Activated CD8-positive, alpha-beta memory T cell treated with anti-CD3 and anti-CD28 coated beads, Interleukin-2, amount 50 U/mL, for 1 hour (primary cell): ENCODE results near the gene KCNQ5.
"Not testable (repeated sequence)": the region's sequence is repeated elsewhere in the genome, so short reads cannot be mapped to it uniquely, and the experiment has no call there.

Experiments used
- DNase-seq: peaks from one replicate; pipeline ENCODE4 v3.0.0-alpha.2; 2020; ENCODE audit errors: extremely low read depth

Gene KCNQ5

DNA sequence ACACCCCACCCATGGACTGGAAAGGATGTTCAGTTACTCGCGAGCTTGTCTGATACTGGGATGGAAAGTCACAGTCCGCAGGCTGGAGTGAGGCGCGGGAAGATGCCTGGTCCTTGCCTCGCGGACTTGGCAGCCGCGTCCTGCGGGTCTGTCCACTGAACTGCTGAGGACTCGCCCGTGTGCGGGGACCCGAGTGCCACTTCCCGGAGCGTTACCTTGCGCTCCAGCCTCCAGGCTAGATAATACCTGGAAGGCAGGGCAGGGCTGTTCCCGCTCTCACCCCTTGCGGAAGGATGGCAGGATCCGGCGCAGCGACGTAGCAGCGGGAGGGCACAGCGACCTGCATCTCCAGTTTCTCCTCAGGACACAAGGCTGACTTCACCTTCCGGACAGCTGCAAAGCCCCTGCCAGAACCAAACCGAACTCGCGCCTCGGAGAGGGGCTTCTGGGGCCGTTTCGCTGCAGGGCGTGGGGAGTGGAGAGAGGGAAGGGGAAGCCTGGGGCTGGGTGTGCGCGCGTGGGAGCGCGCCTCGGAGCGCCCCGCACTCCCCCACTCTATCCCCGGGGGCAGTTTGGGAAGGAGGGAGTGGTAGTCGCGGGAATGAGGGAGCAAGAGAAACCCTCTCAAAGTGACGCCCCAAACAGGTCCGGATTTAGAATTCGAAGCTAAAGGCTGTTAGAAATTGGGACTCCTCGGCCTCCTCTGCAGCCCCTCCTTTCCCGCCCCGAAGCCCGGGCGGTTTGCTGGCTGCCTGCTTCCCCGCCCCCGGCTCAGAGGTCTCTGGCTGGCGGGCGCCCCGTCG is at the start of gene KCNQ5:
Gene KCNQ5, plus strand, starts transcription at position 774 of the 803 bp plus-strand sequence.
- no peak for DNase-seq

DNA sequence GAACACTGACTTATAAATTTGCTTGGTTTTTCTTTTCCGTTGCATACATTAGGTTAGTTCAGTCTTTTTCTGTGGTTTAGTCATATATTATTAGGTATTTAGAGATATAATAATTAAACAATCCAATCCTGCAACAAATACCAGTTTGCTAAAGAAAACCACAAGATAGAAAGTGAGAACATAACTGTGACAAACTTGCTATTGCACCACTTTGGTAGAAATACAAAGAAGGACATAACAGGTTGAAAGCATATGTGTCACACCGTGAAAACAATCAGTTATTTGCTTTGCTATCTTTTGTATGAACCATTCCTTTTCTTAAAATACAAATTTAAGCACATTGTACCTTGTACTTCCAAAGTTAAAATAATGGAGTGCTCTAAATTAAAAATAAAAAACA is 42.0 kb upstream of the KCNQ5 start:
- DNase-seq: no peak

DNA sequence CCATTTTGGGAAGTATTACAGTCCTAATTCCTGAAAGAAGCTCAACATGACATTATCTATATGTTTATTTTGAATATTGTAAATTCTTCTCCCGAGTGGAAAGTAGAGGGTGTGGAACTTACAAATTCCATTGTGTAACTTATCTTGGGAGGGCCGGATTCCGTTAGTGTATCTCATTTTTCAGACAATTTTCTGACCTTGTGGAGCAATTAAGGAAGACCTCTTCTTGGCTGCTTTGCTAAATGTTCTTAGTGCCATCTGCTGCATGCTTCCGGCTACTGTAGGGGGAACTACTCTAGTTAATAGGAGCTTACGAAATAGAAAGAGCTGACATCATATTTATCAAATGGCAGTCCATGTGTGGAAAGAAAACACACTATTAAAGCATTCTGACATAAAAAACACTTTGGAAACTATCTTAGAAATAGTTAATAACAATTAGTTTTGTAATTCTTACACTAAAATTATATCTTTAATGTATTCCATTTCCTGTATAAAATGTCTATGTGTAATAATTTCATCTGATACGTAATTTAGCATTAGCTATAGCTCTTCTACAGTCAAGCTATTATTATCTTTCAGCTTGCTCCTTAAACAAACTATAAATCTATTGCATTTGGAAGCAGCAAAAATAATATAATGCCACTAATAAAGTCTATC is 41.5 kb upstream of the KCNQ5 start:
- DNase-seq: no peak

DNA sequence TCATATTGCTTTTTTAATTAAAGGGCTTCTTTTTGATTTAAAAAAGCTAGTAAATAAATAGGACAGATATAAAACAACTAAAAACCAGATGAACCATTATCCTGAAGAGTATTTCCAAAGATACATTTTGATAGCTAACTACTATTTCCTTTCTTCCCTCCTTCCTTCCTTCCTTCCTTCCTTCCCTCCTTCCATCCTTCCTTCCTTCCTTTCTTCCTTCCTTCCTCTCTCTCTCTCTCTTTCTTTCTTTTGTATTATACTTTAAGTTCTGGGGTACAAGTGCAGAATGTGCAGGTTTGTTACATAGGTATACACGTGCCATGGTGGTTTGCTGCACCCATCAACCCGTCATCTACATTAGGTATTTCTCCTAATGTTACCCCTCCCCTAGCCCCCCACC is 40.9 kb upstream of the KCNQ5 start:
- DNase-seq: not testable (repeated sequence)

DNA sequence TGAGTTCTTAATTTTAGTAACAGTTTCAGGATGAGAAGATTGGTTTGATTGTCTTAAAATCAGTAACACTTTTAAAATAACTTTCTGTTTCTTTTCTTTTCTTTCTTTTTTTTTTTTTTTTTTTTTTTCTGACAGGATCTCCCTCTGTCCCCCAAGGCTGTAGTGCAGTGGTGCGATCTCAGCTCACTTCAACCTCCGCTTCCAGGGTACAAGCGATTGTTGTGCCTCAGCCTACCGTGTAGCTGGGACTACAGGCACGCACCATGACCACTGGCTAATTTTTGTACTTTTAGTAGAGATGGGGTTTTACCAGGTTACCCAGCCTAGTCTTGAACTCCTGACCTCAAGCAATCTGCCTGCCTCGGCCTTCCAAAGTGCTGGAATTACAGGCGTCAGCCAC is 33.7 kb upstream of the KCNQ5 start:
- no peak for DNase-seq

DNA sequence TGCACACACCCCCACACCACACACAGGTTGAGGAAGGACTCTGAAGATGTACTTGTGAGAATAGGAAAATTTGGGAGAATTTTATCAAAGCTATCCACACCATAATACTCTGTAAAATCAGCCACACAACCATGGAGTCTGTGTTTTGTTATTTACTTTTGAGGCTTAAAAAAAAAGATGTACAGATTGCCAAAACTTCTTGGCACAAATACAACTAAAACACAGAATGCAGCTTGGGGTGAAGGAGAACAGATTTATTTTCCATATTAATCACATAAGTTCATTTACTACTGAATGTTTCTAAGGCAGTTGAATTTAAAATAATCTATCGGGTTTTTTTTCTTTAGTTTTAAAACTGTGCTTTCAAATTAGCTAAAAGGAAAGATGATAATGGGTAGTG is 32.8 kb upstream of the KCNQ5 start:
- no peak for DNase-seq

DNA sequence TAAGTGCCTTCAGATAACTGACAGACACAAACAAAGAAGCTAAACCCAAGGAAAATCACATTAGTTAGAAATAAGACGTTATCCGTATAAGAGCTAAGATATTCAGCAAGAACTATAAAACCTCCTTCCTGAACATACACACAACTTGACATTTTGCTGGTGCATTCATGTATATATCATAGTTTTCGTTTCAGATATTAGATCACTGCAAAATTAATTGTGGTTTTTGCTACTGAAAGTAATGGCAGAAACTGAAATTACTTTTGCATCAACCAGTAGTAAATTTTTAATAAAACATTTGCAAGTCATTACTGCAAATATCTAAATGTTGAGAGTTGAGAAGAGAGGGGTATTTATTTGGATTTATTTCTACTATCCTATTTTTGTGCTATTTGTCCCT is 26.1 kb upstream of the KCNQ5 start:
- no peak for DNase-seq

DNA sequence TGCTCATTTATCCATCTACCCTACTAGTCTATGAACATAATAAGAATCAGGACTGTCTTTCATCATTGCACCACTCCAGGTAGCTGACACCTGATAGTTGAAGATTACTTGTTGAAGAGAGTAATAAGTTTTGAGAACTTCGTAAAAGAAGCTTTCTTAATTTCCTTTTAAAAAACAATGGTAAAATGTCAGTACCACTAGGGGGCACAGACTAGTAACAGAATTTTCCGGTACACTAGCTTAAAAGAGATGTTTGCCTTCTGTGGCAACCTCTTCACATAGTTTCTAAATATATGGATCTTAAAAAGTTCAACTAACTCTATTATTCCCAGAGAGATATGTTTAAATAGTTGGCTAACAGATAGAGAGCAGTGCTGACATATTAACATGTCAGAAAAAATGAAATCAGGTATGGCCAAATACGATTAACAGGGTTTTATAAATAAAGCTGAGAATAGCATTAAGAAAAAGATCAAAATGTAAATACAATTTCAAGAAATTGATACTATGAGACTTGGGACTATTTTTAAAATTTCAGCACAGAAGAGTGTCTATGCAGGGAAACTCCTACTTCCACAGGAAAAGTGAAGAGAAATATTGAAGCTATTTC is 5.4 kb upstream of the KCNQ5 start:
- DNase-seq: no peak

DNA sequence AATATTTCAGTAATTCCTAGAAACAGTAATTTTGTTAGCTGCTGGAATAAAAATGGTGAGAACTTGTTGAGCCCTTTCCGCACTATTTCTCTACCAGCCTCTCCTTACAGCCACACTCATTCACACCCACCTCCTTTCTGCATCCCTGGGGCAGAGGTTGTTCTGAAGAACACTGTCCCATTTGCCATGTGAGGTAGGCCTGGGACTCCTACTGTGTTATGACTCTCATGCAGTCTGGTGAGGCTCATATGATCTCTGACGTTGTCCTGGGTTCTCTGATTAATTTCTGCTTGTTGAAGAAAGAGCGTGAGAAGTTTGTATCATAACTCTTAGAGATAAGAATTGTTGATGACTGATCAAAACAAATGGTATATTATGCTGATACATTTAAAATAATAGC is 4.1 kb upstream of the KCNQ5 start:
- DNase-seq: no peak

DNA sequence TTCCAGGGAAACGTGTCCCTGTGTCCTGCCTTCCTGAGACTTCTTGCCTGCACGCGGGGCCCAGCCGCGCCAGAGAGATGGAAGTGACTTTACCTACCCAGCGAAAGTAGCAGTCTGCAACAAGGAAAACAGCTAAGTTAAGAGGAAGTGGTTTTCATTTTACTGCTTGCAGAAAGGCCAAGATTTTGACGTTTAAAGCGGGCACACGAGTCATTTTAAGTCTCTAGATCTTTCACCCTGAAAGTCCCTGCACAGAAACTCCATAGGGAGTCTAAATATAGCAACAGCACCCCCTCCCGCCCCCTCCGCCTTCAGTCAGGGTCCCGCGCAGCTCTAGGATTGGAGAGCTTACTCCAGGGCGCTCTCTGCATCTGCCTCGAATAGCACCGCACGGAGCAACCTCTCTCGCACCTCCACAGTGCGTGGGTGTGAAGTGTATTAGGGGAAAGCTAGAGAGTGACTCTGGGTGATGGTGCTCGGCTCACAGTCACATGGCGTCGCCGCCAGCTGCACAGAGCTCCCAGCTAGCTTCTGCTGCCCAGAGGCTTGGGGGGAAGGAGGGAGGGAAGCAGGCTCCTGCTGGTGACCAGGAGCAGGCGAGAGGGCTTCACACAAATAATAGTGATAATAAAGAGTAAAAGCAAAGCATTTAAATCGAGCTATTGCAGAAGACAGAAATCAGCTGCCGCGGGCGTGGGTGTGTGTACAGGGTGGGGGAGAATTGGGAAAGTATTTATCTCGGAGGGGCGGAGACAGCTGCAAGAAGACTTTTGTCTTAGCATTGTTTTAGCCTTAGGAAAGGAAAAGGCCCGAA is 1.8 kb upstream of the KCNQ5 start:
- DNase-seq: peak; percentile 44

DNA sequence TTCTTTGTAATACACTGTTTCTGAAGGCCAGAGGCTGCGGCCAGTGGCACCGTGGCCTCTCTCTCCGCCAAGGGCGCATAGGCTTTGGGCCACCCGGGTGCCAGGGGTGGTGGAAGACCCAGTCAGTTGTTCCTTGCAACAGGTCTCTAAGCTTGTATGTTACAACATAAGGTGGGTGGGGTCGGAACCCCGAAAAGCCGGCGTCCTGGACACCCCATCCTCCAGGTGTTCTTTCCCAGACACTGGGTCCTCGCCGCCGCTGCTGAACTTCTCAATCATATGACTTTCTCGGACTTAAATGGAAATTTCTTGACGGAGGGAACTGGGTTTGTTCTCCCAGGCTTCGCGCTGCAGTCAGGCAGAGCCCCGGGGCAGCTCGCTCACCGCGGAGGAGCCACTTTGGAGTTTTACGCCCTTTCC is 983 bp upstream of the KCNQ5 start:
- no peak for DNase-seq

DNA sequence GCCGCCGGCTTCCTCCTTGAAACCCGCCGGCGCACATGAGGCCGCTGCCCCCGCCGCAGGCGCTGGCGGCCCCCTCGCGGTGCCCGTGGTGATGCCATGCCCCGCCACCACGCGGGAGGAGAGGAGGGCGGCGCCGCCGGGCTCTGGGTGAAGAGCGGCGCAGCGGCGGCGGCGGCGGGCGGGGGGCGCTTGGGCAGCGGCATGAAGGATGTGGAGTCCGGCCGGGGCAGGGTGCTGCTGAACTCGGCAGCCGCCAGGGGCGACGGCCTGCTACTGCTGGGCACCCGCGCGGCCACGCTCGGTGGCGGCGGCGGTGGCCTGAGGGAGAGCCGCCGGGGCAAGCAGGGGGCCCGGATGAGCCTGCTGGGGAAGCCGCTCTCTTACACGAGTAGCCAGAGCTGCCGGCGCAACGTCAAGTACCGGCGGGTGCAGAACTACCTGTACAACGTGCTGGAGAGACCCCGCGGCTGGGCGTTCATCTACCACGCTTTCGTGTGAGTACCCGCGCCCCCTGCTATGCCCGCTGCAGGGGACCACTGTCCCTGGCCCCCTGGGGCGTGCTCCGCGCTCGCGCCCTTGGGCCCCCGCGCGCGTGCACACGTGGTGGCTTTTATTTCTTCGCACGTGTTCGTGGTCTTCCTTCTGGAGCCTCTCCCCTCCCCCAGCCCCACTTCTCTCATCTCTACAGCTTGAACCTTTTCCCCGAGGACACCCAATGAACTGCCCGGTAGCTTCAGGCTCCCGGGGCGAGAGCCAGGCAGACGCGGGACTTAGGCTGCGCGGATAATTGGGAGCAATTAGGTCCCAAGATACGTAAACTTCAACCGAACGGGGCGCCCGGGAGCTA is 453 bp downstream of the KCNQ5 start:
- DNase-seq: no peak

DNA sequence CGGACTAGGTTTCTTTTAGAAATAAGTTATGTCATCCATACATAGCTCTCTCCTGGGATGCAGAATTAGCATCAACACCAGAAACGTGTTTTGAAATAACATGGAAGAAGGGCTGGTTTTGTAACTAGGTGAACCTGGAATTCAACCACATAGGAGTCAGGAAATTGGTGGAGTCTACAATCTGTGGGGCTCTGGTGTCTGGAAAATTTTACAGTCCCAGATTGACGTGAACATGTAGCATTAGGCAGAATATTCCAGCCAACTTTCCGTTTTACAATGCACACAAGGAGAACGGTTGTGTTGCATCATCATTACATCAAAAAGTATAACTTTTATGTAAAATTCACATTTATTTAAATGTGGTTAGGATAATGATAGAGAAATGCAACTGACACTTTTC is 1.9 kb downstream of the KCNQ5 start:
- DNase-seq: no peak

DNA sequence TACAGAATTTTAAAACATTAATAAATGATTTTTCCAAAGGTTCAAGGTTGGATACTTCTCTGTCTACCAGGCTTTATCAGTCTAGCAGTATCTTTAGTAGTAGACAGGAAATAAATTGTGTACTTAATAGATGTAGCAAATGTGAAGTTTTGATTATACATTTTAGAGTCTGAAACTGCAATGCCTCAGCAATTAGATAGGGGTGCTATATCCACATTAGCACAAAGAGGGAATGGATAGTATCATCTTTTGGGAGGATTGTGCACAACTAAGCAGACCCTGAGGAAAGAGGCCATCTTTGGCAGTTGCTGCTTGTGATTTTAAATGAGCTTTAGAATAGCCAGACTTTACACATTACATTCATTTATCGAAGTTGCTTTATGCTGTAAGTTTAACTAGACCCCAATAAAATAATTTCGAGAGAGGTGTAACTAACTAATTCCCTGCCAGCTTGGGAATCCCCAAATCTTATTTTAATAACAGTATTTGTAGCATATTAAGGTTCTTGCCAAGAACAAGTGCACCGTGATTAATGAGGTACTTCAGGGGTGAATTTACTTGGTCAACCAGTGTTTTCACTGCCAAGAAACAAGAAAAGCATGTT is 2.8 kb downstream of the KCNQ5 start:
- no peak for DNase-seq

DNA sequence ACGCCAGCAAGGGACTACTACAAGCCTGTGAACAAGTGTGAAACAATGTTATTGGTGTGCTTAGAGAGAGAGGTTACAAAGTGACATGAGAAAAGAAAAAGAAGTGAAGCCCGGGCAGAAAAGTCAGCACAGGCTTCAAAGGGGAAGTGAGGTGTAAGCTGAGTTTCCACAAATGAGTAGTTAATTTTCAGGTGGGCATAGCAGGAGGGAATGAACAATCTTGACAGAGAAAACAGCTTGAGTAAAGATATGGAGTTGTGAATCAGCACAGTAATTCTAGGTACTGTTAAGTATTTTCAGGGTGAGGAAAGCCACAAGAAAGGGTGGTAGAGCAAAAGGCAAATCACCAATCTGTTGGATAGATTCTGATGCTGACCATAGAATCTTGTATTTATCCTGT is 4.3 kb downstream of the KCNQ5 start:
- no peak for DNase-seq

DNA sequence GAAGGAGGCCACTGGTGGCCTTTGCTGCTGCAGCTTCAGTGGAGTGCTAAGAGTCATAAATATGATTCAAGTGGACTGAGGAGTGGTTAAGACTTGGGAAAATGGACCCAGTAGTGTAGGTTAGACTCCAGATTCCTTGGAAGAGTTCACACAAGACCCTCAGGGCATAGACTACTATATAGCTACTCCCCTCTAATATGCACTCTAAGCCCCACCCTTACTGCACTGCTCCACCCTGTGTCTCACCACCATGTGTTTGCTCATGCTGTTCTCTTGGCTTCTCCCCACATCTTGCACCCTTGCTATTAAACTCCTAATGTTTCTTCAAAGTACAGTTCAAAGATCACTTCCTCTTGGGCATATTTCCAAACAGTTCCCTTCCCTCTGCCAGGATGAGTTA is 5.7 kb downstream of the KCNQ5 start:
- DNase-seq: no peak

DNA sequence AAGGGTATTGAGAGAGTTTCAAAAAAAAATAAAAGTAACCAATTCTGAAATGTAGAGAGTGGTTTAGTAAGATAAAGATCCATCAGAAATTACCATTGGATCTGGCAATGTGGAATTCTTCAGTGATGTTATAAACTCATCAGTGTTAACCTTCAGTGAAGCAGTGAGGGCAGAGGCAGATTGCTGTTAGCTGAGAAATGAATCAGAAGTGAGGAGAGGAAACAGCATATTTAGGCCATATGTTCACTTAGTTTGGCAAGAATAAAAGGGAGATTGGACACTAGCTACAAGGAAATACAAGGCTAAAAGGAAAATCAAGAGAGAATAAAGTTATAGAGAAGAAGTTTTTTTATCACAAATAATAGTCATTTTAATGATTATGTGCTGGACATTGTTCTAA is 9.6 kb downstream of the KCNQ5 start:
- DNase-seq: no peak

DNA sequence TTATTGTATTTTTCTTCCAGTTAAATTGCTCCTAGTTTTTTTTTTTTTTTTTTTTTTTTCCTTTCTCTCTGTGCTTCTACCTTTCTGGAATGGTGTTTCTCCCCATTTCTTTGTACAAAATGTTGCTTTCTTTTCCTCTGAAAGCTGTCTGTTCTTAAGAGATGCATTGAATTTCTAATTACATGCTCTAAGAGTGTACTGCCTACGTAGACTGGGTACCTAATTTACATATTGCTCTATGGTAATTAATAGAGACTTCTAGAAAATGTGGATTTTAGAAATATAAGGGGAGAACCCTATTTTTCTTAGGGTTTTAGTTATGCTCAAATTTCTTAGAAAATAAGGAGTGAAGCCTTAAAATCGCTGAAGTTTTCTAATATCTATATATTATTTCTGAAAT is 13.8 kb downstream of the KCNQ5 start:
- DNase-seq: no peak

DNA sequence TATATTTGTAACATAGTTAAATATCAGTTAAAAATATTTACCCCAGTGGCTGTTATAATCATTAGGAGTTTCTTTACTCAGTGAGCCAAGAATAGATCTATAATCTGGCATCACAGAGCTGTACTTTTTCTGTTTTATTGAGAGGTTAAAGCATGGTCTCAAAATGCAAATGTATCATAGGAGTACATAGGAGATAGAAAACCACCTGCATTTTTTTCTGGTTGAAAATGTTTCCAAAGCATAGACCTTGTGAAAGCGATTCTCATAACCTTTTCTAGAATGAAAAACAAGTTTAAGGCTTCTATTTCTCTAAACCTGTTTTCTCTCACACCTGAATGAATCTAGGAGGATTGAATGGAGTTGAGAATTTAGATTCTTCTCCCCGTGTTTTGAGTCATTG is 14.4 kb downstream of the KCNQ5 start:
- no peak for DNase-seq

DNA sequence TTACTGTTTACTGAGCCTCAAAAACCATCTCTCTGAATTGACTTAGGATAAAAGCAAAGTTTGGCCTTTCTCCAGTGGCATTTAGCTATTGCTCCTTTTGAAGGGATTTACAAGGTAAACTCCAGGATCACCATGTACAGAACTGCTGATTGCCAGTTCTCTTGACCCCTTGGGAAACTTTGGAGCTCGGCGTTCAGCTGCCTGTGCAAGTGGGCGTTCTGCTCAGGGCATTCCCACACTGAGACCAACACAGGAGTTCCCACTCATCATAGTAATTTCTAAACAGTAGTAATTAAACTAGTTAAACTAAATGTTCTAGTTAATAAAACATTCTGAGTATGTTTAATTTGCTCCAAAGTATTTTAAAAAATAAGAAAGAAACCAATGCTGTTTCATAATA is 14.9 kb downstream of the KCNQ5 start:
- DNase-seq: no peak
